Right cardiac atrium (tissue), 5 donors: ENCODE results near the gene LYZL2. TPM values are rescaled to one million over a fixed set of nuclear protein-coding genes. Genes with fewer than 3 reads are reported as not detected.

Experiments used
- ATAC-seq, 2 donors: fragments of 200-7000 bp; cut with Tn5 transposase; one replicate each; pipeline versions ENCODE4 v1.8.0 to v1.9.1; 2020; ENCODE audit warnings: moderate library complexity in 2 of 2, mild to moderate bottlenecking in 1 of 2
- DNase-seq, 3 donors: peaks; one replicate each; pipeline ENCODE4 v3.0.0-alpha.2; 2020
- H3K27ac ChIP-seq: one replicate; pipeline ENCODE4 v1.5.1; 2013; ENCODE audit warnings: mild to moderate bottlenecking, low read length, control low read depth, moderate library complexity
- H3K27me3 ChIP-seq: one replicate; pipeline ENCODE4 v1.6.1; 2013; ENCODE audit not compliant: control insufficient read depth, insufficient read depth
- H3K4me1 ChIP-seq: one replicate; pipeline ENCODE4 v1.6.1; 2013; ENCODE audit warnings: low read length; ENCODE audit not compliant: control insufficient read depth, insufficient read depth
- H3K4me3 ChIP-seq: one replicate; pipeline ENCODE4 v1.5.1; 2013; ENCODE audit warnings: low read length, control low read depth
- H3K9me3 ChIP-seq: one replicate; pipeline ENCODE4 v1.6.1; 2013; ENCODE audit warnings: low read length; ENCODE audit not compliant: control insufficient read depth
- WGBS: extraction: QIAGEN DNeasy Blood & Tissue Kit; methylation state at CpG from one replicate; pipeline ENCODE4 v1.1.7; 2013; 5-methylcytosine and 5-hydroxymethylcytosine counted together
- intact Hi-C, 4 donors: fragments of 100-400 bp; cut with DNase I; formaldehyde crosslinking; loops; one replicate each; pipeline versions ENCODE4 v1.11.0 to v1.14.0; 2022 to 2023
- polyA plus RNA-seq: library from polyadenylated mRNA; stranded (reverse); fragments of 200-250 nt; gene quantifications from one replicate; pipeline ENCODE4 v1.2.3, GENCODE V29; 2013
- total RNA-seq, 4 donors: library from RNA; stranded (reverse); fragmentation: NEBNext Ultra II Directional; extraction: Animal tissue kit (Norgen Biotek cat#: 25700); gene quantifications; one replicate each; pipeline ENCODE4 v1.2.1, GENCODE V29; 2021
- donor health status: healthy with polysubstance abuse.
- donor health status: DM: no; HTN: yes; CAD: no.
- donor health status: DM: no; HTN: no; CAD: no.
- donor health status: DM: no; HTN: yes; CAD: no; lungs with severe emphysema.
- donor health status: DM: yes; HTN: yes; CAD: no.

LYZL2 gene
- total and polyA plus RNA-seq, 5 donors, result not detected

DNA sequence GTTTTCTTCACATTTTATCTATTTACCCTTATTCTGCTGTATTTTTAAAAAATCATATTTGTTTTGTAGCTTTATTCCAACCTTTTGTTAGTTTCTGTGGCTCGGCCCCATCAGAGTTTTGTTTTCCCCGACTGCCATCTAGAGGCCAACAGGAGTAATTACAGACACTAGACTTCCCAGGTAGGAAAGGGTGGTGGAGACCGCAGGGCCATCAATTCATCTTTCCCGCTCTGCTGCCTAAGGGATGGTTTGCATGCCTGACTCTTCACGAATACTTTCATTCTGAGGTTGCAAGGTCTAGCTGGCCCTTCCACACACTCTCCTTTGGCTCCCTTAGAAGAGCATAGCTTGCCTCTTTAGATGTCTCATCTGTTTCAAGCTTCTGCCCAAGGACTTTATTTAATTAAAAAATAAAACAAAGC is 38.3 kb downstream of the LYZL2 start:
- Histone ChIP-seq H3K4me3 (no peak overlapping the region), H3K27ac (no peak overlapping the region), H3K27me3 (no peaks in the 10 kb centered on the region), H3K4me1 (no peaks in the 10 kb centered on the region), H3K9me3 (no peaks in the 10 kb centered on the region)
- DNase-seq, result no peak
- ATAC-seq, result peak in 1 of 2 donors; percentile 51
- 5% methylated on average over 5 of the region's 5 CpGs for WGBS
- intact Hi-C loops, result loop anchor here (2.0 to 5.0 kb wide), 3 partner anchors 194 to 199 kb away; no protein-coding TSS in a partner anchor

DNA sequence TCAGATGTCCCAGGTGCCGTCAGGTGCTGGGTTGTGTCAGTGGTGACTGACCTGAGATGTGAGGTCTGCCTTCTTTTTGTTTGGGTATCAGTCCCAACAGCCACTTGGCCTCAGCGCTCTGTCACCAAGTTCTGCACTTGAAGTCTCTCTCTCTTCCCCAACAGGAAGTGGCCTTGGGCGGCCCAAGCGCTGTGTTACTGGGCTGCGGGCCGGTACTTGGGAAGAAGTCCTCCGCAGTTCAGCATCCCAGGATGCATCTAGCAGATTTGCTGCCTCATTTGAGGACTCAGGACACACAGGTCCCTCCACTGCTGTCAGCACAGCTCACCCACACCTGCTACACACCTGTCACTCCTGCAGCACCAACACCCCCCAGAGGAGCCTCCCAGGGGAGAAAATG is 40.1 kb downstream of the LYZL2 start:
- ATAC-seq (peak in 1 of 2 donors; percentile 39), DNase-seq (peak in 2 of 3 donors; percentile 56 to 71)
- intact Hi-C loops, result loop anchor here in 2 of 4 donors (5.0 to 10.0 kb wide), 2 partner anchors 55 to 187 kb away; no protein-coding TSS in a partner anchor
- Histone ChIP-seq H3K9me3 (no peaks in the 10 kb centered on the region), H3K27ac (no peak overlapping the region), H3K4me1 (no peaks in the 10 kb centered on the region), H3K4me3 (no peak overlapping the region), H3K27me3 (no peaks in the 10 kb centered on the region)
- 62% methylated on average over 7 of the region's 7 CpGs for WGBS

DNA sequence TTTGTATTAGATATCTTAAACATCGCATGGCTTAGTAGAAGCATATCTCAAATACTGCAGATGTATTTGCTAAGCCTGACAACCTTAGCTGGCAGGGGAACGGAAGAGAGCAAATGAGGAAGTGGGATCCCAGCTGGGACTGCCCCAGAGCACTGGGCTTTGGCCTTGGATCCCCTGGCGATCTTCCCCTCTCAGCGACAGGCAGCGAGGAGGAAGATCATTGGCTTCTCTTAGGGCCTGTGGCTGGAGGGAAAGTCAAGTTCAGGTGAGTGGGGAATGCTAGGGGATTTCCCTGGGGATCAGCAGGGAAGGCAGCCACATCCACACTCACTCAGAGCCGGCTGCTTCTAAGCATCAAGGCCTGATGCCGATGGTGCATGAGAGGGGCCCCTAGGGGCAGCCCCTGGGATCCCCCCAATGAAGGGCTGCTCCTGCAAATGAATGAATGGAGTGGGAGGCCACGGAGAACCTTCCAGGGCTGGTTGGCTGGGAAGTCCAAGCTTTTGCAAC is 42.0 kb downstream of the LYZL2 start:
- H3K9me3 ChIP-seq, result no peaks in the 10 kb centered on the region
- H3K27ac ChIP-seq, result no peak overlapping the region
- H3K4me3 ChIP-seq, result no peak overlapping the region
- 42% methylated on average over 8 of the region's 8 CpGs for WGBS
- peaks cover 5% of the 10 kb centered on the region for H3K4me1 ChIP-seq
- peak in 1 of 2 donors; percentile 34 for ATAC-seq
- peak; percentile 18 to 62 (median 58) for DNase-seq
- intact Hi-C loops, result loop anchor here in 2 of 4 donors (5.0 to 10.0 kb wide), 2 partner anchors 53 to 185 kb away; no protein-coding TSS in a partner anchor
- no peaks in the 10 kb centered on the region for H3K27me3 ChIP-seq

DNA sequence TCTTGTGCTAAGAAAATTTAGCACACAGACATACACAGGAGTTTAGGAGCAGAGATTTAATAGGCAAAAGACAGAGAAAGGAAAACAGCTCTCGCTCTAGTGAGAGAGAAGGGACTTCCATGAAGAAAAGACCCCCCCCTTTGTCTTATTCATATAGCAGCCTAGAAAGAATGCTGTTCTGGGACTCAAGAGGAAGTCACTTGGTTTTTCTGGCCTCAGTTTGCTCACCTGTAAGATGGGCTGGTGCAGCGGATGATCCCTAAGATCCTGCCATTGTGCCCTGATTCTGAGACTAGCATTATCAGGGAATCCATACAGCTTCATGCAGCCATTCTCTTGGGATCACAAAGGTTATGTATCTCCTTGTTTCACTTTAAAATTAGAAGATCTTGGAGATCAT is 42.7 kb downstream of the LYZL2 start:
- Histone ChIP-seq H3K4me1 (peaks cover 5% of the 10 kb centered on the region), H3K9me3 (no peaks in the 10 kb centered on the region), H3K27me3 (no peaks in the 10 kb centered on the region), H3K4me3 (no peak overlapping the region), H3K27ac (no peak overlapping the region)
- intact Hi-C loops, result loop anchor here in 2 of 4 donors (5.0 to 10.0 kb wide), 2 partner anchors 52 to 185 kb away; no protein-coding TSS in a partner anchor
- ATAC-seq (no peak), DNase-seq (no peak)
- WGBS, result 98% methylated on average over 2 of the region's 2 CpGs

DNA sequence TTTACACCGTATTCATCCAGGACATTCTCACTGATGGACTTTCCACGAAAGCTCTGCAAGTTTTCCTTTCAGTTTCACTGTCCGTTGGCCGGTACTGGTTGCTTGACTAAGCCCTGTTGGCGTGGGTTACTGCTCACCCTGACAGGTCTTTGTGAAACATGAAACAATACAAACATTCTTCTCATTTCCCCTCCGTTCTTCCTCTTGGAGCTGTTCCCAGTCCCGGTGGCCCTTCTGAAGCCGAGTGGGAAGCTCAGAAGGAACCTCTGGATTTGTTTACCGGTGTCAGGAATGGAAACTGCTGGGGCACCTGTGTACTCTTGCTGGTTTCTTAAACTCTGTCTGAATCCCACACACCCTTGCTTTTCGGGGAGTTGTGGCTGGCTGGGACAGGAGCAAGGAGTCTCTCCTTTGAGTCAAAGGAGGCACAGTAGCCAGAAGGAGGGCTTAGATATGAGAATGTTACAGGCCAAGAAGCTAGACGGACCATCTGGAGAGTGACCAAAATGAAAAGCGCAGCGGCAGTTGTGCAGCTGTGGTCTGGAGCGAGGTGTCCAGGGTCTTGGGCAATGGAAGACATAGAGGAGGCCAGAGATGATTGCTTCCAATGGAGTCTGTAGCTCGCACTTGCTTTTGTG is 45.7 kb downstream of the LYZL2 start:
- WGBS, result 28% methylated on average over 15 of the region's 15 CpGs
- H3K27me3 ChIP-seq, result no peaks in the 10 kb centered on the region
- H3K9me3 ChIP-seq, result no peaks in the 10 kb centered on the region
- intact Hi-C loops, result loop anchor here in 2 of 4 donors (10.0 kb wide), 1 partner anchor 49 kb away; no protein-coding TSS in a partner anchor
- H3K4me1 ChIP-seq, result peaks cover 5% of the 10 kb centered on the region
- peak overlapping the region; percentile 58 for H3K4me3 ChIP-seq
- peak; percentile 88 to 94 for ATAC-seq
- DNase-seq, result peak; percentile 59 to 81 (median 73)
- H3K27ac ChIP-seq, result peak overlapping the region; percentile 95

DNA sequence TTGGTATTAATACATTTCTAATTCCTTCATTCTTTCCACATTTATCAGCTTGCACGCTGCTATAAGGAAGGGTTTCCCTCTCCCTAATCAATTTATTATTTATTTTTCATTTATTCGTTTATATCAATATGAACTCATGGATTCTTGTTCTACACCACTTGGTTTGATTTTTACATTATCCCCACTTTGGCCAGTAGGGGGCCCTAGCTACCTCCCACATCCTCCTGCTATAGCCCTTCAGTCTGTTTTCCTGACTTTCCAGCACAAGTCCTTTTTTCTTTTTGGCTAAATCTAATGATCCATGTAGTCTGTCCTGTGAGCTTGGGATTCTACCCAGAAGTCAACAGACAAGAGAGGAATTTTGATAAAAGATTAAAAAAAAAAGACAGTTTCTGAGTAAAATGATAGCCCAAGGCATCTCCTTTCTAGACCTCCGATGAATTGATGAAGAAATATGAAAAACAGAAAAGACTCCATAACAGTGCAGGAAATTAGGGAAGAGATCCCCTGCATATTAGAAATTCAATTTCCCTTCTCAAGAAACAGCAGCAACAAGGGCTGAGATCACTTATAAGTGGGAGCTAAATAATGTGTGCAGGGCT is 47.7 kb downstream of the LYZL2 start:
- intact Hi-C loops, result loop anchor here in 2 of 4 donors (10.0 kb wide), 1 partner anchor 47 kb away; no protein-coding TSS in a partner anchor
- H3K4me3 ChIP-seq, result no peak overlapping the region
- no peaks in the 10 kb centered on the region for H3K9me3 ChIP-seq
- ATAC-seq, result peak in 1 of 2 donors; percentile 31
- H3K4me1 ChIP-seq, result peaks cover 5% of the 10 kb centered on the region
- no peak for DNase-seq
- WGBS, result 28% methylated on average over 3 of the region's 3 CpGs
- H3K27me3 ChIP-seq, result no peaks in the 10 kb centered on the region
- no peak overlapping the region for H3K27ac ChIP-seq

DNA sequence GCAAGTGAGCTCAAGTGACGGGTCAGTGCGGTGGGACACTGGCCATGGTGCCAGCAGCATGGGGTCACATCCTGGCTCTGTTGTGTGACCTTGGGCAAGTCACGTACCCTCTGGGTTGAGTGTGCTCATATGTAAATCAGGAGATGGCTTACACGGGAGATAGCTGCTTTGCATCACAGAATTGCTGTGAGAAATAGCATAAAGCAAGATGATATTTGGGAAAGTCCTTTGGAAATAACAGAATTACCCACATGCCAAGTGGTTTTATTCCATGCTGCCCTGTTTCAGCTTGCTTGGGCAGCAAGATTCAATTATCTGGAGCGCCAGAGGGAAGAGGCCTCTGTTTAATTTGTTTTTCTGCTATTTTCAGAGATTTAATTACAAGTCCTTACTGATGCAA is 48.9 kb downstream of the LYZL2 start:
- no peak for DNase-seq
- intact Hi-C loops, result loop anchor here in 2 of 4 donors (10.0 kb wide), 1 partner anchor 46 kb away; no protein-coding TSS in a partner anchor
- peaks cover 5% of the 10 kb centered on the region for H3K4me1 ChIP-seq

DNA sequence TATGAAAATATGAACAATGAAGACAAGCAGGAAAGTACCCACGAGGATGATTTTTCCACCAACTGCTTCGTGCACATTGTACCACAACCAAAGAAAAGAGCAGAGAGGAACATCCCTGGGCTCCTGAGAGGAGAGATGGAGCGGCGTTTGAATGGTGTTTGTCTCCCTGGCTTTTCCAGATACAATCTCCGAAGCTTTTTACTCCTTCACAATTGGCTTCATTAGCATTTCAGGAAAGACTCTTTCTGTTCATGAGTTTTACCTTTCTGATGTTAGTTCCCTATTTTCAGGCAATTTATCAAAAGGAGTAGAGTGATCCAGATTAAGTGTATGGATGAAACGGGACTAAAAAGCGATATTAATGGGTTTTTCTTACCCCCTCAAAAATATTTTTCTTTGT is 49.3 kb downstream of the LYZL2 start:
- WGBS, result 91% methylated on average over 7 of the region's 7 CpGs
- H3K4me1 ChIP-seq, result peaks cover 5% of the 10 kb centered on the region
- intact Hi-C loops, result loop anchor here in 2 of 4 donors (10.0 kb wide), 1 partner anchor 45 kb away; no protein-coding TSS in a partner anchor
- ATAC-seq (no peak), DNase-seq (no peak)
- H3K9me3 ChIP-seq, result no peaks in the 10 kb centered on the region
- no peak overlapping the region for H3K4me3 ChIP-seq
- no peak overlapping the region for H3K27ac ChIP-seq
- H3K27me3 ChIP-seq, result no peaks in the 10 kb centered on the region

More for the DNA sequence above, 48.9 kb downstream of the LYZL2 start:
- no peak overlapping the region for H3K27ac ChIP-seq
- no peak for ATAC-seq
- WGBS, result 91% methylated on average over 5 of the region's 5 CpGs
- H3K9me3 ChIP-seq, result no peaks in the 10 kb centered on the region
- H3K4me3 ChIP-seq, result no peak overlapping the region
- H3K27me3 ChIP-seq, result no peaks in the 10 kb centered on the region

DNA sequence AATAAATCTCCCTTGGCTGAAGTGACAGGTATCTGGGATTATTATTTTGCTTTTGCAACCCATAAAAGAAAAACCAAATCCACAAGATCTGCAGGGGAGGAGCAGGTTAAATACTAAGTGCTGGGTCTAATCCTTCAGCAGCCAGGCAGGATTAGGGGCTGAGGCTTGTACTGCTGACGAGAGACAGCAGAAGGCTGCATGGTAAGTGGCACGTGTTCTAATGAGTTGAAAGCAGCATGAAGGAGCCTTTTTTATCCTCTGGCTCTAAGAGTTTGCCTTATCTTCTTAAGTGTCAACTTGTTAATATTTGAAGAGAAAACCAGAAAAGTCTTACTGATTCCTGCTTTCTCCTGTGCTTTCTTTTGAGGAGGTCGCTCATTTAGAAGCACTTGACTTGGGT is 50.0 kb downstream of the LYZL2 start:
- ATAC-seq, result no peak
- intact Hi-C loops, result no loop called here

DNA sequence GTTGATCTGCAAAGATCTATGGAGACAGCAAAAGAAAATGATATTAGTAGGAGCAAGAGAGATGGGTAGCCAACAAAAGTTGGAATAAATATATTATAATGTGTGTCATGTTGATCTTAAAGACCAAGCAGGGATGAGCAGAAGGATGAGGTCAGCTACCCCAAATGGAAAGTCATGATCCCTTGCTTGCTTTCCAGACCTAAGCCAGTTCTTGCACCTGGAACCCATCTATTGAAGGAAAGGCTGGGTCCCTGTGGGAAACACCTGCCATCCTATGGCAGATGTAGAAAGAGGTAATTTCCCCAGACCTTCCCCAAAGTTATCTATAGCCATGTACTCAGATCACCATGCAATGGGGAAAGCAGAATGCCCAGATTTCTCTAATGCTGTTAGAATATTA is 52.5 kb downstream of the LYZL2 start:
- no peak for ATAC-seq
- no peaks in the 10 kb centered on the region for H3K27me3 ChIP-seq
- intact Hi-C loops, result no loop called here

More for the DNA sequence above, 50.0 kb downstream of the LYZL2 start:
- no peak for DNase-seq
- Histone ChIP-seq H3K27ac (no peak overlapping the region), H3K27me3 (no peaks in the 10 kb centered on the region), H3K4me1 (peaks cover 5% of the 10 kb centered on the region), H3K4me3 (no peak overlapping the region), H3K9me3 (no peaks in the 10 kb centered on the region)
- 72% methylated on average over 3 of the region's 3 CpGs for WGBS

DNA sequence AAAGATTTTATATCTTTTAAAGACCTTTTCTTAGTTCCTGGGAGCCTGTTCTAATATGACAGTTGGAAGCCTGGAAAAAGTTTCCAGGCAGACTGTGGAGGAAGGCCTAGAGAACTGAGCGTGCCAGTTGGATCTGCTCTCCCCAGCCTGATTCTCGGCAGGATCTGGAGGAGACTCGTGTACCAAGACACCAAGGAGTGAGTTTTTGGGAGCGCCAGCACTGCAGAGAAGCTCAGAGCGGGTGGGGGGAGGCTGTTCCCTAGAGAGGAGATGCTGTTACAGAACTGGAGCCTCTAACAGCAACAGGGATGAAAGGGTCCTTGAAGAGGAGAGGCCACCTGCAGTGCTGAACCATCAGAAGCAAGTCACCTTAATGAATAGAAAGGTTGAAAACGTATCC is 52.9 kb downstream of the LYZL2 start:
- H3K4me1 ChIP-seq, result peaks cover 2% of the 10 kb centered on the region
- H3K4me3 ChIP-seq, result no peak overlapping the region
- DNase-seq (no peak), ATAC-seq (no peak)
- H3K27ac ChIP-seq, result no peak overlapping the region
- WGBS, result 72% methylated on average over 6 of the region's 6 CpGs
- H3K9me3 ChIP-seq, result no peaks in the 10 kb centered on the region
- H3K27me3 ChIP-seq, result no peaks in the 10 kb centered on the region
- intact Hi-C loops, result no loop called here

More for the DNA sequence above, 52.5 kb downstream of the LYZL2 start:
- Histone ChIP-seq H3K4me1 (peaks cover 2% of the 10 kb centered on the region), H3K27ac (no peak overlapping the region), H3K4me3 (no peak overlapping the region), H3K9me3 (no peaks in the 10 kb centered on the region)
- no peak for DNase-seq
